PFSK-1 (cell line): ENCODE measurements around the gene GPLD1.

Experiments
- FOXP2 ChIP-seq: optimal IDR thresholded peaks from 2 replicates; pipeline ENCODE3; 2011; ENCODE audit warnings: borderline replicate concordance, control low read depth, inconsistent platforms; ENCODE audit not compliant: insufficient read depth; ENCODE audit errors: extremely low read length, extremely low read depth
- POLR2AphosphoS5 ChIP-seq: IDR thresholded peaks from 2 replicates; pipeline ENCODE4 v1.6.1; 2012; ENCODE audit warnings: low read depth, mild to moderate bottlenecking, control low read depth, low read length, moderate library complexity

- TF ChIP-seq POLR2AphosphoS5: no peak
- no peak for TF ChIP-seq FOXP2
Observed at GRCh38 chr6:24397631-24398030, 91.7 kb downstream of the GPLD1 start.
